ENCODE measurements around the gene ADCY7.
"Not testable (repeated sequence)": the region's sequence is repeated elsewhere in the genome, so short reads cannot be mapped to it uniquely, and the experiment has no call there.

ADCY7 gene

GRCh38 chr16:50266337-50267091 is at the start of gene ADCY7:
Gene ADCY7 (plus strand): TSS chr16:50266551. CDS start chr16:50288180, 21,629 bp downstream.
- Mint-ChIP-seq H3K27ac (peak within 1 kb of the TSS; percentile 98), H3K9me3 (no peaks in the 10 kb centered on the region), H3K27me3 (no peaks in the 10 kb centered on the region), H3K4me3 (peak within 1 kb of the TSS; percentile 85 to 94), H3K4me1 (peaks cover 92% of the 10 kb centered on the region)
- DNase-seq = peak; percentile 77 to 85
- ATAC-seq = peak; percentile 89

- Mint-ChIP-seq H3K9me3 (no peaks in the 10 kb centered on the region), H3K27ac (no peak overlapping the region), H3K4me3 (no peak overlapping the region), H3K4me1 (no peaks in the 10 kb centered on the region), H3K27me3 (no peaks in the 10 kb centered on the region)
- ATAC-seq (no peak), DNase-seq (no peak)
Measured at GRCh38 chr16:50219402-50219975, 46.9 kb upstream of the ADCY7 start.

- ATAC-seq = no peak
- peak overlapping the region in 1 of 2 donors; percentile 18 for H3K27ac Mint-ChIP-seq
- H3K27me3 Mint-ChIP-seq = no peaks in the 10 kb centered on the region
- H3K4me1 Mint-ChIP-seq = peaks cover 8% of the 10 kb centered on the region
- DNase-seq = no peak
- no peak overlapping the region for H3K4me3 Mint-ChIP-seq
- H3K9me3 Mint-ChIP-seq = no peaks in the 10 kb centered on the region
Measured at GRCh38 chr16:50224286-50224685, 42.1 kb upstream of the ADCY7 start.

- ATAC-seq (peak; percentile 28), DNase-seq (no peak)
- no peaks in the 10 kb centered on the region for H3K9me3 Mint-ChIP-seq
- no peak overlapping the region for H3K27ac Mint-ChIP-seq
- no peak overlapping the region for H3K4me3 Mint-ChIP-seq
- no peaks in the 10 kb centered on the region for H3K27me3 Mint-ChIP-seq
- H3K4me1 Mint-ChIP-seq = peaks cover 8% of the 10 kb centered on the region
Measured at GRCh38 chr16:50227120-50227519, 39.2 kb upstream of the ADCY7 start.

- Mint-ChIP-seq H3K27ac (no peak overlapping the region), H3K9me3 (no peaks in the 10 kb centered on the region), H3K27me3 (no peaks in the 10 kb centered on the region), H3K4me3 (no peak overlapping the region), H3K4me1 (peaks cover 8% of the 10 kb centered on the region)
- no peak for DNase-seq
- ATAC-seq = no peak
Measured at GRCh38 chr16:50227665-50228064, 38.7 kb upstream of the ADCY7 start.

GRCh38 chr16:50228364-50228868 is 37.9 kb upstream of the ADCY7 start:
- H3K27ac Mint-ChIP-seq = no peak overlapping the region
- H3K27me3 Mint-ChIP-seq = no peaks in the 10 kb centered on the region
- DNase-seq (no peak), ATAC-seq (no peak)
- peaks cover 8% of the 10 kb centered on the region for H3K4me1 Mint-ChIP-seq
- H3K9me3 Mint-ChIP-seq = no peaks in the 10 kb centered on the region
- no peak overlapping the region for H3K4me3 Mint-ChIP-seq

- Mint-ChIP-seq H3K4me3 (no peak overlapping the region), H3K27me3 (no peaks in the 10 kb centered on the region), H3K27ac (no peak overlapping the region)
Measured at GRCh38 chr16:50229149-50229726, 37.1 kb upstream of the ADCY7 start.

GRCh38 chr16:50234771-50235556 is 31.4 kb upstream of the ADCY7 start:
- Mint-ChIP-seq H3K27ac (no peak overlapping the region), H3K9me3 (no peaks in the 10 kb centered on the region), H3K4me3 (no peak overlapping the region), H3K27me3 (no peaks in the 10 kb centered on the region), H3K4me1 (no peaks in the 10 kb centered on the region)
- DNase-seq (no peak), ATAC-seq (no peak)

More at GRCh38 chr16:50229149-50229726, 37.1 kb upstream of the ADCY7 start:
- H3K4me1 Mint-ChIP-seq = peaks cover 8% of the 10 kb centered on the region
- no peaks in the 10 kb centered on the region for H3K9me3 Mint-ChIP-seq
- ATAC-seq (no peak), DNase-seq (no peak)

GRCh38 chr16:50235581-50235980 is 30.8 kb upstream of the ADCY7 start:
- no peak overlapping the region for H3K27ac Mint-ChIP-seq
- H3K4me1 Mint-ChIP-seq = no peaks in the 10 kb centered on the region
- no peaks in the 10 kb centered on the region for H3K27me3 Mint-ChIP-seq
- no peaks in the 10 kb centered on the region for H3K9me3 Mint-ChIP-seq
- no peak for ATAC-seq
- no peak overlapping the region for H3K4me3 Mint-ChIP-seq
- DNase-seq = no peak

- DNase-seq (no peak), ATAC-seq (no peak)
- no peaks in the 10 kb centered on the region for H3K4me1 Mint-ChIP-seq
- H3K27me3 Mint-ChIP-seq = no peaks in the 10 kb centered on the region
- no peak overlapping the region for H3K4me3 Mint-ChIP-seq
- H3K9me3 Mint-ChIP-seq = no peaks in the 10 kb centered on the region
- H3K27ac Mint-ChIP-seq = no peak overlapping the region
Measured at GRCh38 chr16:50238314-50238713, 28.0 kb upstream of the ADCY7 start.

- no peaks in the 10 kb centered on the region for H3K27me3 Mint-ChIP-seq
- H3K27ac Mint-ChIP-seq = no peak overlapping the region
- no peak for ATAC-seq
- no peaks in the 10 kb centered on the region for H3K9me3 Mint-ChIP-seq
- no peak overlapping the region for H3K4me3 Mint-ChIP-seq
- DNase-seq = no peak
- H3K4me1 Mint-ChIP-seq = no peaks in the 10 kb centered on the region
Measured at GRCh38 chr16:50238868-50239301, 27.5 kb upstream of the ADCY7 start.

GRCh38 chr16:50243024-50243423 is 23.3 kb upstream of the ADCY7 start:
- H3K27me3 Mint-ChIP-seq = not testable (repeated sequence)

GRCh38 chr16:50244140-50244503 is 22.2 kb upstream of the ADCY7 start:
- Mint-ChIP-seq H3K27me3 (peaks cover 7% of the 10 kb centered on the region), H3K4me1 (peaks cover 28% of the 10 kb centered on the region), H3K27ac (no peak overlapping the region), H3K9me3 (no peaks in the 10 kb centered on the region), H3K4me3 (no peak overlapping the region)
- DNase-seq (no peak), ATAC-seq (no peak)

More at GRCh38 chr16:50243024-50243423, 23.3 kb upstream of the ADCY7 start:
- not testable (repeated sequence) for DNase-seq, H3K9me3 Mint-ChIP-seq, H3K27ac Mint-ChIP-seq, ATAC-seq, H3K4me3 Mint-ChIP-seq
- H3K4me1 Mint-ChIP-seq = peaks cover 26% of the 10 kb centered on the region

GRCh38 chr16:50244504-50245416 is 21.6 kb upstream of the ADCY7 start:
- DNase-seq (no peak), ATAC-seq (peak; percentile 2)
- H3K4me3 Mint-ChIP-seq = peak overlapping the region; percentile 84 to 92
- H3K4me1 Mint-ChIP-seq = peaks cover 28% of the 10 kb centered on the region
- peak overlapping the region; percentile 97 to 99 for H3K27ac Mint-ChIP-seq
- peaks cover 7% of the 10 kb centered on the region for H3K27me3 Mint-ChIP-seq
- H3K9me3 Mint-ChIP-seq = no peaks in the 10 kb centered on the region
